Hematopoietic multipotent progenitor cell (in vitro differentiated cells): ENCODE data around the gene IL11RA. TPM values are rescaled to one million over a fixed set of nuclear protein-coding genes. Genes with fewer than 3 reads are reported as not detected.

Experiments
- small RNA-seq: library from RNA; depleted of rRNA; stranded (forward); fragments of <200 nt; gene quantifications from one replicate; pipeline ENCODE3, GENCODE V24; 2012
- total RNA-seq: library from RNA; depleted of rRNA; stranded (reverse); fragments of >200 nt; gene quantifications from one replicate; pipeline ENCODE4 v1.2.3, GENCODE V29; 2012

IL11RA gene
- total RNA-seq, 1 donor: 11.8 TPM

Small RNAs within 50 kb of the gene (small RNA-seq; reads per million reads assigned to genes)
- not detected for gene CCL27

Other genes starting within 250 kb of the IL11RA start
- 3.2 TPM for gene FAM219A, start 193.6 kb upstream of the IL11RA start, total RNA-seq
- not detected for gene DNAI1, start 193.4 kb upstream of the IL11RA start, total RNA-seq
- gene ENHO, start 129.2 kb upstream of the IL11RA start, total RNA-seq: not detected
- gene CNTFR, start 62.5 kb upstream of the IL11RA start, total RNA-seq: not detected
- 61.7 TPM for gene RPP25L, start 40.1 kb upstream of the IL11RA start, total RNA-seq
- 74.1 TPM for gene DCTN3, start 31.7 kb upstream of the IL11RA start, total RNA-seq
- not detected for gene ARID3C, start 23.1 kb upstream of the IL11RA start, total RNA-seq
- gene SIGMAR1, start 14.4 kb upstream of the IL11RA start, total RNA-seq: 61.4 TPM
- 108 TPM for gene GALT, start 5.5 kb upstream of the IL11RA start, total RNA-seq
- gene CCL27, start 10.5 kb downstream of the IL11RA start, total RNA-seq: not detected
- not detected for gene CCL19, start 39.1 kb downstream of the IL11RA start, total RNA-seq
- gene CCL21, start 58.0 kb downstream of the IL11RA start, total RNA-seq: not detected